K562 (cell line): Measurements from ENCODE around the gene PNMA5. TPM values are rescaled to one million over a fixed set of nuclear protein-coding genes. Genes with fewer than 3 reads are reported as not detected.

Experiments used
- ATAC-seq: fragments of 200-7000 bp; cut with Tn5 transposase; 3 replicates; pipeline ENCODE4 v1.9.1; 2020; ENCODE audit warnings: moderate library complexity
- BruUV-seq: library from RNA; stranded (reverse); fragments of 400-500 nt; replicated peaks from 2 replicates; lab custom pipeline; 2021; lab: Mats Ljungman, UMichigan
- CTCF ChIA-PET: fragments of 300-600 bp; formaldehyde crosslinking; extraction: SDS; loops from one replicate; lab custom pipeline; 2021; ENCODE audit warnings: low intra/inter-chr PET ratio; lab: Yijun Ruan, JAX
- POLR2A ChIA-PET: fragments of 300-600, 350-650 bp; sonication (Branson Sonifier 250); formaldehyde crosslinking; extraction: SDS; loops from one replicate; lab custom pipeline; 2021; ENCODE audit warnings: antibody characterized with exemption, inconsistent platforms; lab: Yijun Ruan, JAX
- DNase-seq, 4 experiments: peaks; one replicate each; pipeline versions ENCODE4 v3.0.0 to v3.0.0-alpha.2; 2011 to 2018; ENCODE audit warnings: low spot score in 3 of 4, mixed read lengths in 3 of 4; ENCODE audit errors: extremely low read depth in 1 of 4
- FAIRE-seq: peaks from 2 replicates; lab custom pipeline; 2011; peaks lifted over from hg19 to GRCh38; lab: Jason Lieb, UNC
- H2AFZ ChIP-seq: 2 replicates; pipeline ENCODE4 v1.6.0; 2011; ENCODE audit warnings: low read depth, low read length, control low read depth, inconsistent platforms
- H3K27ac ChIP-seq: fragments of 200-600 bp; 3 replicates; pipeline ENCODE4 v1.8.0; 2011; ENCODE audit warnings: low read depth, mild to moderate bottlenecking, control low read depth, inconsistent platforms, low read length, moderate library complexity, mixed read lengths; ENCODE audit errors: extremely low read depth
- H3K27me3 ChIP-seq, 2 experiments: fragments of 300-600 bp in 1 of 2; 2 replicates in 1 of 2; 3 replicates in 1 of 2; pipeline versions ENCODE4 v1.6.0 to v1.8.0; 2011; ENCODE audit warnings: inconsistent platforms in 2 of 2, low read length in 2 of 2, mild to moderate bottlenecking in 1 of 2, mixed read lengths in 1 of 2, moderate library complexity in 1 of 2; ENCODE audit not compliant: control insufficient read depth in 2 of 2, insufficient read depth in 2 of 2
- H3K36me3 ChIP-seq: fragments of 300-600 bp; 3 replicates; pipeline ENCODE4 v1.8.0; 2011; ENCODE audit warnings: mild to moderate bottlenecking, low read length, inconsistent platforms; ENCODE audit not compliant: control insufficient read depth, insufficient read depth
- H3K4me1 ChIP-seq, 2 experiments: fragments of 200-600 bp in 1 of 2; replicated peaks in 1 of 2; 2 replicates in 1 of 2; 3 replicates in 1 of 2; pipeline versions ENCODE4 v1.5.1 to v1.8.0; 2011; ENCODE audit warnings: inconsistent platforms in 2 of 2, low read length in 2 of 2, mild to moderate bottlenecking in 1 of 2, mixed read lengths in 1 of 2, moderate library complexity in 1 of 2; ENCODE audit not compliant: control insufficient read depth in 2 of 2, insufficient read depth in 2 of 2
- H3K4me2 ChIP-seq: 2 replicates; pipeline ENCODE4 v1.6.1; 2011; ENCODE audit warnings: low read length, control low read depth, inconsistent platforms, mixed read lengths; ENCODE audit not compliant: insufficient read depth
- H3K4me3 ChIP-seq: fragments of 200-600 bp; sonication (generic), shearing (Covaris generic); 2 replicates; pipeline ENCODE4 v1.5.1; 2016; ENCODE audit warnings: control low read depth, inconsistent platforms
- H3K79me2 ChIP-seq: fragments of 200-600 bp; 3 replicates; pipeline ENCODE4 v1.8.0; 2011; ENCODE audit warnings: low read length, inconsistent platforms; ENCODE audit not compliant: control insufficient read depth, insufficient read depth
- H3K9ac ChIP-seq, 2 experiments: 2 replicates each; pipeline versions ENCODE4 v1.6.0 to v1.6.1; 2011; ENCODE audit warnings: low read depth in 2 of 2, low read length in 2 of 2, control low read depth in 1 of 2, inconsistent platforms in 1 of 2, mild to moderate bottlenecking in 1 of 2, mixed read lengths in 1 of 2; ENCODE audit not compliant: insufficient read depth in 1 of 2
- H3K9me1 ChIP-seq: one replicate; pipeline ENCODE4 v1.6.0; 2011; ENCODE audit warnings: inconsistent platforms, mild to moderate bottlenecking, low read length, moderate library complexity; ENCODE audit not compliant: control insufficient read depth, insufficient read depth
- H3K9me3 ChIP-seq: replicated peaks from 2 replicates; pipeline ENCODE4 v1.5.1; 2011; ENCODE audit warnings: low read depth, low read length, inconsistent platforms; ENCODE audit not compliant: control insufficient read depth, insufficient read depth
- H4K20me1 ChIP-seq: replicated peaks from 2 replicates; pipeline ENCODE4 v1.6.1; 2011; ENCODE audit warnings: low read length, inconsistent platforms, mixed read lengths; ENCODE audit not compliant: control insufficient read depth, insufficient read depth
- CHCHD3 ChIP-seq: fragments of 250-450 bp; sonication (Bioruptor Pico); IDR thresholded peaks from 2 replicates; pipeline ENCODE4 v2.1.2; 2022; ENCODE audit warnings: mild to moderate bottlenecking
- ILF3 ChIP-seq: fragments of 450-650 bp; IDR thresholded peaks from 2 replicates; pipeline ENCODE4 v1.6.1; 2018; ENCODE audit warnings: antibody characterized with exemption, mild to moderate bottlenecking, moderate library complexity, borderline replicate concordance
- KDM5B ChIP-seq: fragments of 200-600 bp; sonication (generic); IDR thresholded peaks from 2 replicates; pipeline ENCODE4 v1.6.1; 2012; ENCODE audit warnings: low read depth, mild to moderate bottlenecking, moderate library complexity, low read length, control low read depth, inconsistent platforms; ENCODE audit not compliant: insufficient replicate concordance
- LCOR ChIP-seq: sonication (generic); formaldehyde crosslinking; IDR thresholded peaks from 2 replicates; pipeline ENCODE4 v1.8.0; 2022; ENCODE audit warnings: mild to moderate bottlenecking, missing genetic modification reagents
- MTF1 ChIP-seq: fragments of 250-450 bp; sonication (Bioruptor Pico); IDR thresholded peaks from 2 replicates; pipeline ENCODE4 v1.9.0; 2021; ENCODE audit warnings: moderate library complexity, mild to moderate bottlenecking, inconsistent platforms, borderline replicate concordance
- NCOA2 ChIP-seq, 2 experiments: fragments of 450-650 bp; IDR thresholded peaks; 2 replicates each; pipeline ENCODE4 v1.6.1; 2018; ENCODE audit warnings: mild to moderate bottlenecking in 2 of 2, moderate library complexity in 1 of 2; ENCODE audit not compliant: partially characterized antibody in 2 of 2
- NEUROD1 ChIP-seq: fragments of 150-350 bp; IDR thresholded peaks from 2 replicates; pipeline ENCODE4 v1.6.1; 2014; ENCODE audit warnings: borderline replicate concordance, low read length, low read depth; ENCODE audit not compliant: partially characterized antibody
- NFIX ChIP-seq: fragments of 250-450 bp; sonication (Bioruptor Pico); IDR thresholded peaks from 2 replicates; pipeline ENCODE4 v1.4.0; 2020; ENCODE audit warnings: low read depth, mild to moderate bottlenecking, moderate library complexity
- TEAD1 ChIP-seq, 2 experiments: fragments of 450-650 bp in 1 of 2; sonication (generic) in 1 of 2; formaldehyde crosslinking; IDR thresholded peaks; 2 replicates each; pipeline versions ENCODE4 v1.4.0 to v1.8.0; 2020 to 2022; ENCODE audit warnings: mild to moderate bottlenecking in 2 of 2, missing genetic modification reagents in 1 of 2
- WHSC1 ChIP-seq: IDR thresholded peaks from one replicate; pipeline ENCODE4 v1.6.1; 2012; ENCODE audit warnings: low read length, control low read depth, inconsistent platforms
- ZEB2 ChIP-seq: fragments of 450-650 bp; IDR thresholded peaks from 2 replicates; pipeline ENCODE4 v1.6.1; 2016
- WGBS: fragments of 100-300 bp; shearing (Covaris generic); methylation state at CpG from one replicate; pipeline ENCODE4 v1.1.6; 2016; ENCODE audit warnings: low coverage, mixed read lengths; ENCODE audit not compliant: insufficient coverage; ENCODE audit errors: missing lambda C conversion rate; 5-methylcytosine and 5-hydroxymethylcytosine counted together
- in situ Hi-C: fragments of 300-500 bp; cut with MboI; formaldehyde crosslinking; loops from 4 replicates; pipeline ENCODE4 v1.15.0; 2018; ENCODE audit warnings: inconsistent platforms, mixed read lengths
- intact Hi-C: fragments of 100-400 bp; cut with micrococcal nuclease; formaldehyde crosslinking; loops from 2 replicates; pipeline ENCODE4 v1.14.2; 2022
- polyA plus RNA-seq, 8 experiments: library from polyadenylated mRNA; depleted of rRNA in 4 of 8; stranded (reverse) in 5 of 8; unstranded in 3 of 8; fragments of >200 nt; fragmentation: Nextera tagmentation in 2 of 8; fragmentation: Illumina TruSeq in 1 of 8; extraction: Ambion mirVana in 2 of 8; extraction: Trizol in 1 of 8; gene quantifications; 2 replicates each; pipeline versions ENCODE4 v1.2.1 to v1.2.3, GENCODE V29; 2011 to 2014; ENCODE audit warnings: inconsistent platforms in 1 of 8, missing spikeins in 1 of 8
- total RNA-seq, 7 experiments: library from RNA; depleted of rRNA in 6 of 7; stranded (reverse); fragments of >200 nt in 6 of 7; fragmentation: Illumina TruSeq in 2 of 7; extraction: Trizol in 2 of 7; gene quantifications; 2 replicates each; pipeline versions ENCODE4 v1.2.1 to v1.2.3, GENCODE V29; 2011 to 2021; ENCODE audit warnings: low replicate concordance in 1 of 7

The PNMA5 gene
- total and polyA plus RNA-seq, 9 of the 15 experiments (the other 6 are each of a cell fraction or from before 2014, with no cell fraction given) = 0.03 to 0.20 (median 0.07) TPM; not detected in 3

- TF ChIP-seq ILF3 = no peak
Observed at GRCh38 chrX:152945021-152945979, 48.6 kb downstream of the PNMA5 start (continued).

GRCh38 chrX:152943826-152944225, 50.1 kb downstream of the PNMA5 start:
- H3K27me3 ChIP-seq = no peaks in the 10 kb centered on the region
- peaks cover 2 to 6% of the 10 kb centered on the region in 2 experiments; a peak in 4 of 5 replicates for H3K4me1 ChIP-seq
- H3K36me3 ChIP-seq = no peaks in the 10 kb centered on the region
- no peak overlapping the region for H3K4me2 ChIP-seq
- in situ Hi-C loops = loop anchor here (10.0 kb wide), 1 partner anchor 721 kb away; no protein-coding TSS in a partner anchor
- no peak overlapping the region for H2AFZ ChIP-seq
- no peaks in the 10 kb centered on the region for H3K9me1 ChIP-seq
- no peak for TF ChIP-seq NFIX
- no peak for TF ChIP-seq NCOA2 (IDR thresholded peaks at IDR 0.05; ENCODE audit: partially characterized antibody in 2 of 2)
- TF ChIP-seq LCOR = no peak
- TF ChIP-seq NEUROD1 = no peak
- no peak for TF ChIP-seq TEAD1 (CRISPR knock-in tag; IDR thresholded peaks at IDR 0.05)
- TF ChIP-seq MTF1 (CRISPR knock-in tag) = no peak
- no peak for TF ChIP-seq CHCHD3 (CRISPR knock-in tag)
- no peak for TF ChIP-seq KDM5B
- TF ChIP-seq ZEB2 = no peak
- no peak for TF ChIP-seq WHSC1
- CTCF ChIA-PET = interaction anchor here (0.6 kb wide), 1 partner anchor 14 kb away, joined by 3 read pairs; no protein-coding TSS in a partner anchor
- H3K27ac ChIP-seq = no peak overlapping the region
- H3K9me3 ChIP-seq = no peaks in the 10 kb centered on the region
- ATAC-seq (no peak), DNase-seq (no peak), FAIRE-seq (no peak)
- WGBS = 64% methylated on average over 1 of the region's 1 CpG
- no peak overlapping the region for H3K4me3 ChIP-seq
- BruUV-seq = no TSS peak
- no peaks in the 10 kb centered on the region for H4K20me1 ChIP-seq
- POLR2A ChIA-PET = interaction anchor here (0.5 to 0.7 kb wide), 2 partner anchors 819 to 848 kb away, joined by 3 to 4 read pairs; no protein-coding TSS in a partner anchor
- H3K79me2 ChIP-seq = no peaks in the 10 kb centered on the region
- intact Hi-C loops = no loop called here
- H3K9ac ChIP-seq = no peak overlapping the region
